ENCODE results near the gene VPS16. TPM values are rescaled to one million over a fixed set of nuclear protein-coding genes. Genes with fewer than 3 reads are reported as not detected.

VPS16 gene
- polyA plus RNA-seq, 2 of the 4 experiments (the other 2 are of a cell fraction), result 33.0 to 37.5 TPM

DNA sequence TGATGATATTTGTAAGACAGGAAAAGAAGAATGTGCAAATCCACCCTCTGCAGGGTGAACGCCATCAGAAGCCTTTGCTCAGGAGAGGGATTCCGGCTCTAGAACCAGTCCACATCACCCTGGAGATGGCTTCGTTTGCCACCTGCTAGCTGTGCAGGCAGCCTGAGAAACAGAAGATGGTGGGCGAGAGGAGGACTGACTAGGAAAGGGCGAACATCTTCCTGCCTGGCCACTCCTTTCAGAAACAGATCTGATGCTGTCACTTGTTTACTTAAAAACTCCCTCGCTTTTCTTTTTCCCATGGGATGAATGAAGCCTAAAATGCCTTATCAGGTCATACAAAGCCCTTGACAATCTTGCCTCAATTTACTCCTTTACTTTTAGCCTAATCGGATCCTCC is 33.9 kb downstream of the VPS16 start:
- no peak for DNase-seq (ENCODE audit: low read depth in 1 of 2, low spot score in 1 of 2)
- peak overlapping the region; percentile 90 to 98; a peak in 4 of 6 replicates for H3K27ac ChIP-seq
- ATAC-seq, result no peak
- POLR2A ChIA-PET, result no interaction called here
- CTCF ChIA-PET, result interaction anchor here (1.0 to 2.3 kb wide), 2 partner anchors 26 to 127 kb away, joined by 3 to 11 read pairs; no protein-coding TSS in a partner anchor
- H3K4me3 ChIP-seq, result peak overlapping the region; percentile 87
- no peaks in the 10 kb centered on the region for H3K9me3 ChIP-seq
- no peak for FAIRE-seq
- TF ChIP-seq POLR2A (IDR thresholded peaks at IDR 0.05; ENCODE audit: low read length) (no peak), POLR2AphosphoS2 (conservative IDR thresholded peaks at IDR 0.05; ENCODE audit: low read length) (no peak), HEYL (CRISPR knock-in tag; IDR thresholded peaks at IDR 0.05) (no peak), FOSB (CRISPR knock-in tag; IDR thresholded peaks at IDR 0.05) (no peak), CEBPB (IDR thresholded peaks at IDR 0.05) (no peak), HOXB13 (CRISPR knock-in tag; IDR thresholded peaks at IDR 0.05; ENCODE audit: low read depth) (no peak), RCOR1 (IDR thresholded peaks at IDR 0.05; ENCODE audit: low read depth, low read length) (no peak), KDM1A (IDR thresholded peaks at IDR 0.05; ENCODE audit: low read depth) (no peak), MAFK (IDR thresholded peaks at IDR 0.05; ENCODE audit: partially characterized antibody) (no peak), HOXA7 (CRISPR knock-in tag; IDR thresholded peaks at IDR 0.05) (no peak), ZFP36 (IDR thresholded peaks at IDR 0.05; ENCODE audit: borderline replicate concordance, partially characterized antibody) (no peak), CHD4 (IDR thresholded peaks at IDR 0.05; ENCODE audit: borderline replicate concordance) (no peak), MYC (IDR thresholded peaks at IDR 0.05; ENCODE audit: borderline replicate concordance, low read length) (no peak), HDAC2 (IDR thresholded peaks at IDR 0.05) (no peak), NFE2L2 (conservative IDR thresholded peaks at IDR 0.05; ENCODE audit: low read length) (no peak), SMC3 (IDR thresholded peaks at IDR 0.05) (no peak), ZNF302 (CRISPR knock-in tag; IDR thresholded peaks at IDR 0.05) (no peak)
- TF ChIP-seq, protein P1, sequence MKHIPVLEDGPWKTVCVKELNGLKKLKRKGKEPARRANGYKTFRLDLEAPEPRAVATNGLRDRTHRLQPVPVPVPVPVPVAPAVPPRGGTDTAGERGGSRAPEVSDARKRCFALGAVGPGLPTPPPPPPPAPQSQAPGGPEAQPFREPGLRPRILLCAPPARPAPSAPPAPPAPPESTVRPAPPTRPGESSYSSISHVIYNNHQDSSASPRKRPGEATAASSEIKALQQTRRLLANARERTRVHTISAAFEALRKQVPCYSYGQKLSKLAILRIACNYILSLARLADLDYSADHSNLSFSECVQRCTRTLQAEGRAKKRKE (CRISPR knock-in tag; IDR thresholded peaks at IDR 0.05; ENCODE audit: low read depth), result no peak
- 42% methylated on average over 7 of the region's 7 CpGs for WGBS (ENCODE audit: missing lambda C conversion rate)
- peak overlapping the region; percentile 85 for H3K4me2 ChIP-seq
- H3K4me1 ChIP-seq, result peaks cover 29% of the 10 kb centered on the region

DNA sequence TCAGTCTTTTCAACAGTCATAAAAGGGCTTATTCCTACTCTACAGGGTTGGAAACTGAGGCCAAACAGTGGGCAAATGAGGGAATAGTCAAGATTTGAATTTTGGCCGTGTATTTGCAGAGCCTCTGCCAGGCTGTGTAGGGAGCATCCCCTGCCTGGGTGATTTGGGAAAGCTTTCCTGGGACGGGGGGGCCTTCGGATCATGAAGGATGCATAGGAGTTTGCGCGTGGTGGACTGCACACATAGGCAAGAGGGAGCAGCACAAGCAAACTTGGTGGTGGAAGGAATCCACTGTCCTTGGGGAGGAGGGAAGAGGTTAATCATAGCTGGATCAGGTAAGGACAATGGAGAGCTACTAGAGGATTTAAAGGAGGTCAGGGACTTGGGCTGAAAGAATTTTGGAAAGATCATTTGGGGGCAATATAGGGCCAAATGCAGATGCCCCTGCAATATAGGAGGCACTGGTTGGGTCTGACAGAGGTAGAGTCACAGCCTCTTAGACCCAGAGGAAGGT is 35.2 kb downstream of the VPS16 start:
- Histone ChIP-seq H3K4me1 (peaks cover 27% of the 10 kb centered on the region), H3K9me3 (no peaks in the 10 kb centered on the region), H3K27ac (no peak overlapping the region), H3K4me2 (no peak overlapping the region), H3K4me3 (no peak overlapping the region)
- ChIA-PET POLR2A (interaction anchor here (0.6 kb wide), 2 partner anchors 81 to 202 kb away, joined by 3 to 4 read pairs; no protein-coding TSS in a partner anchor), CTCF (interaction anchor here (2.3 kb wide), 1 partner anchor 125 kb away, joined by 11 read pairs; no protein-coding TSS in a partner anchor)
- DNase-seq (ENCODE audit: low read depth in 1 of 2, low spot score in 1 of 2) (no peak), FAIRE-seq (no peak), ATAC-seq (no peak)
- TF ChIP-seq FOSL2 (IDR thresholded peaks at IDR 0.05) (no peak), FOSL2 (CRISPR knock-in tag; IDR thresholded peaks at IDR 0.05) (no peak), GATA3 (IDR thresholded peaks at IDR 0.05; ENCODE audit: borderline replicate concordance) (no peak), ZC3H11A (IDR thresholded peaks at IDR 0.05) (no peak), RNF2 (IDR thresholded peaks at IDR 0.05; ENCODE audit: borderline replicate concordance, low read depth) (no peak), TFCP2L1 (CRISPR knock-in tag; IDR thresholded peaks at IDR 0.05) (no peak), KDM1A (IDR thresholded peaks at IDR 0.05; ENCODE audit: low read depth) (no peak), ZNF302 (CRISPR knock-in tag; IDR thresholded peaks at IDR 0.05) (no peak), SMC3 (IDR thresholded peaks at IDR 0.05) (no peak), EHF (CRISPR knock-in tag; IDR thresholded peaks at IDR 0.05) (no peak), NR3C1 (IDR thresholded peaks at IDR 0.05) (no peak), CEBPB (IDR thresholded peaks at IDR 0.05) (no peak), MYC (IDR thresholded peaks at IDR 0.05; ENCODE audit: borderline replicate concordance, low read length) (no peak), EP300 (IDR thresholded peaks at IDR 0.05) (no peak), MAZ (IDR thresholded peaks at IDR 0.05; ENCODE audit: borderline replicate concordance, low read depth, low read length) (no peak), ZFP36 (IDR thresholded peaks at IDR 0.05; ENCODE audit: borderline replicate concordance, partially characterized antibody) (no peak)
- TF ChIP-seq, protein P2, sequence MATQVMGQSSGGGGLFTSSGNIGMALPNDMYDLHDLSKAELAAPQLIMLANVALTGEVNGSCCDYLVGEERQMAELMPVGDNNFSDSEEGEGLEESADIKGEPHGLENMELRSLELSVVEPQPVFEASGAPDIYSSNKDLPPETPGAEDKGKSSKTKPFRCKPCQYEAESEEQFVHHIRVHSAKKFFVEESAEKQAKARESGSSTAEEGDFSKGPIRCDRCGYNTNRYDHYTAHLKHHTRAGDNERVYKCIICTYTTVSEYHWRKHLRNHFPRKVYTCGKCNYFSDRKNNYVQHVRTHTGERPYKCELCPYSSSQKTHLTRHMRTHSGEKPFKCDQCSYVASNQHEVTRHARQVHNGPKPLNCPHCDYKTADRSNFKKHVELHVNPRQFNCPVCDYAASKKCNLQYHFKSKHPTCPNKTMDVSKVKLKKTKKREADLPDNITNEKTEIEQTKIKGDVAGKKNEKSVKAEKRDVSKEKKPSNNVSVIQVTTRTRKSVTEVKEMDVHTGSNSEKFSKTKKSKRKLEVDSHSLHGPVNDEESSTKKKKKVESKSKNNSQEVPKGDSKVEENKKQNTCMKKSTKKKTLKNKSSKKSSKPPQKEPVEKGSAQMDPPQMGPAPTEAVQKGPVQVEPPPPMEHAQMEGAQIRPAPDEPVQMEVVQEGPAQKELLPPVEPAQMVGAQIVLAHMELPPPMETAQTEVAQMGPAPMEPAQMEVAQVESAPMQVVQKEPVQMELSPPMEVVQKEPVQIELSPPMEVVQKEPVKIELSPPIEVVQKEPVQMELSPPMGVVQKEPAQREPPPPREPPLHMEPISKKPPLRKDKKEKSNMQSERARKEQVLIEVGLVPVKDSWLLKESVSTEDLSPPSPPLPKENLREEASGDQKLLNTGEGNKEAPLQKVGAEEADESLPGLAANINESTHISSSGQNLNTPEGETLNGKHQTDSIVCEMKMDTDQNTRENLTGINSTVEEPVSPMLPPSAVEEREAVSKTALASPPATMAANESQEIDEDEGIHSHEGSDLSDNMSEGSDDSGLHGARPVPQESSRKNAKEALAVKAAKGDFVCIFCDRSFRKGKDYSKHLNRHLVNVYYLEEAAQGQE (IDR thresholded peaks at IDR 0.05), result no peak
- TF ChIP-seq, protein P1 (CRISPR knock-in tag; IDR thresholded peaks at IDR 0.05; ENCODE audit: low read depth), result no peak
- TF ChIP-seq, protein P3, sequence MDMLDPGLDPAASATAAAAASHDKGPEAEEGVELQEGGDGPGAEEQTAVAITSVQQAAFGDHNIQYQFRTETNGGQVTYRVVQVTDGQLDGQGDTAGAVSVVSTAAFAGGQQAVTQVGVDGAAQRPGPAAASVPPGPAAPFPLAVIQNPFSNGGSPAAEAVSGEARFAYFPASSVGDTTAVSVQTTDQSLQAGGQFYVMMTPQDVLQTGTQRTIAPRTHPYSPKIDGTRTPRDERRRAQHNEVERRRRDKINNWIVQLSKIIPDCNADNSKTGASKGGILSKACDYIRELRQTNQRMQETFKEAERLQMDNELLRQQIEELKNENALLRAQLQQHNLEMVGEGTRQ (IDR thresholded peaks at IDR 0.05), result no peak
- TF ChIP-seq, protein P4, sequence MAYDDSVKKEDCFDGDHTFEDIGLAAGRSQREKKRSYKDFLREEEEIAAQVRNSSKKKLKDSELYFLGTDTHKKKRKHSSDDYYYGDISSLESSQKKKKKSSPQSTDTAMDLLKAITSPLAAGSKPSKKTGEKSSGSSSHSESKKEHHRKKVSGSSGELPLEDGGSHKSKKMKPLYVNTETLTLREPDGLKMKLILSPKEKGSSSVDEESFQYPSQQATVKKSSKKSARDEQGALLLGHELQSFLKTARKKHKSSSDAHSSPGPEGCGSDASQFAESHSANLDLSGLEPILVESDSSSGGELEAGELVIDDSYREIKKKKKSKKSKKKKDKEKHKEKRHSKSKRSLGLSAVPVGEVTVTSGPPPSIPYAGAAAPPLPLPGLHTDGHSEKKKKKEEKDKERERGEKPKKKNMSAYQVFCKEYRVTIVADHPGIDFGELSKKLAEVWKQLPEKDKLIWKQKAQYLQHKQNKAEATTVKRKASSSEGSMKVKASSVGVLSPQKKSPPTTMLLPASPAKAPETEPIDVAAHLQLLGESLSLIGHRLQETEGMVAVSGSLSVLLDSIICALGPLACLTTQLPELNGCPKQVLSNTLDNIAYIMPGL (CRISPR knock-in tag; IDR thresholded peaks at IDR 0.05; ENCODE audit: borderline replicate concordance), result no peak
- WGBS (ENCODE audit: missing lambda C conversion rate), result 90% methylated on average over 5 of the region's 5 CpGs

Measured in A549 (cell line).